Hepatocyte (in vitro differentiated cells): ENCODE results near the gene EEF1AKMT1. TPM values are rescaled to one million over a fixed set of nuclear protein-coding genes. Genes with fewer than 3 reads are reported as not detected.

Experiments used
- DNase-seq: peaks from one replicate; pipeline ENCODE4 v3.0.0-alpha.2; 2016; ENCODE audit warnings: low spot score
- H2AFZ ChIP-seq: fragments of 200-600 bp; sonication (generic); 2 replicates; pipeline ENCODE4 v1.6.0; 2016; ENCODE audit warnings: antibody characterized with exemption, mild to moderate bottlenecking
- H3K27ac ChIP-seq: fragments of 200-600 bp; sonication (generic); 2 replicates; pipeline ENCODE4 v1.5.1; 2016; ENCODE audit warnings: mild to moderate bottlenecking
- H3K27me3 ChIP-seq: fragments of 200-600 bp; sonication (generic); 2 replicates; pipeline ENCODE4 v1.6.1; 2016
- H3K36me3 ChIP-seq: fragments of 200-600 bp; sonication (generic); replicated peaks from 2 replicates; pipeline ENCODE4 v1.5.1; 2016; ENCODE audit warnings: low read depth; ENCODE audit not compliant: insufficient read depth
- H3K4me1 ChIP-seq: fragments of 200-600 bp; sonication (generic); 2 replicates; pipeline ENCODE4 v1.5.1; 2016; ENCODE audit warnings: mild to moderate bottlenecking, moderate library complexity; ENCODE audit not compliant: insufficient read depth
- H3K4me2 ChIP-seq: fragments of 200-600 bp; sonication (generic); 2 replicates; pipeline ENCODE4 v1.6.0; 2016
- H3K4me3 ChIP-seq: fragments of 200-600 bp; sonication (generic); 2 replicates; pipeline ENCODE4 v1.5.1; 2016; ENCODE audit warnings: mild to moderate bottlenecking
- H3K79me2 ChIP-seq: fragments of 200-600 bp; sonication (generic); 2 replicates; pipeline ENCODE4 v1.6.0; 2017; ENCODE audit warnings: mild to moderate bottlenecking
- H3K9me2 ChIP-seq: fragments of 200-600 bp; sonication (generic); replicated peaks from 2 replicates; pipeline ENCODE4 v1.6.0; 2017; ENCODE audit warnings: mild to moderate bottlenecking; ENCODE audit not compliant: insufficient read depth
- H3K9me3 ChIP-seq: fragments of 200-600 bp; sonication (generic); 2 replicates; pipeline ENCODE4 v1.5.1; 2016; ENCODE audit warnings: low read depth, mild to moderate bottlenecking
- H4K20me1 ChIP-seq: fragments of 200-600 bp; sonication (generic); 2 replicates; pipeline ENCODE4 v1.6.0; 2016; ENCODE audit warnings: mild to moderate bottlenecking; ENCODE audit not compliant: insufficient read depth, poor library complexity, severe bottlenecking
- CTCF ChIP-seq: fragments of 200-600 bp; sonication (generic); IDR thresholded peaks from 2 replicates; pipeline ENCODE4 v1.5.1; 2016; ENCODE audit warnings: antibody characterized with exemption, mild to moderate bottlenecking; ENCODE audit not compliant: poor library complexity
- EZH2 ChIP-seq: fragments of 200-600 bp; sonication (generic); IDR thresholded peaks from 2 replicates; pipeline ENCODE4 v1.6.1; 2016; ENCODE audit warnings: antibody characterized with exemption, mild to moderate bottlenecking, borderline replicate concordance
- EZH2phosphoT487 ChIP-seq: fragments of 200-600 bp; sonication (generic); IDR thresholded peaks from one replicate; pipeline ENCODE4 v1.6.1; 2018; ENCODE audit warnings: antibody characterized with exemption, mild to moderate bottlenecking, low read depth, moderate library complexity; ENCODE audit not compliant: unreplicated experiment, severe bottlenecking
- WGBS: methylation state at CpG from one replicate; pipeline ENCODE4 v1.1.6; 2016; ENCODE audit warnings: low lambda C conversion rate; ENCODE audit errors: missing lambda C conversion rate; 5-methylcytosine and 5-hydroxymethylcytosine counted together
- polyA plus RNA-seq: library from polyadenylated mRNA; unstranded; fragments of >200 nt; fragmentation: Nextera tagmentation; extraction: Ambion mirVana; gene quantifications from 2 replicates; pipeline ENCODE4 v1.2.1, GENCODE V29; 2016
- total RNA-seq: library from RNA; depleted of rRNA; stranded (reverse); fragments of >200 nt; gene quantifications from 2 replicates; pipeline ENCODE4 v1.2.3, GENCODE V29; 2014

Gene EEF1AKMT1
- total and polyA plus RNA-seq, 2 experiments from 2014 or later, result 9.2 to 13.6 TPM

- no peaks in the 10 kb centered on the region for H3K9me3 ChIP-seq
- H3K4me3 ChIP-seq, result no peak overlapping the region
- no peak overlapping the region for H3K27ac ChIP-seq
- no peak overlapping the region for H3K4me2 ChIP-seq
- no peaks in the 10 kb centered on the region for H3K36me3 ChIP-seq
- DNase-seq, result no peak
- H3K4me1 ChIP-seq, result peaks cover 6% of the 10 kb centered on the region
- H3K27me3 ChIP-seq, result peaks cover 10% of the 10 kb centered on the region
- TF ChIP-seq EZH2phosphoT487 (no peak), EZH2 (no peak), CTCF (no peak)
- H3K9me2 ChIP-seq, result no peaks in the 10 kb centered on the region
- H4K20me1 ChIP-seq, result no peaks in the 10 kb centered on the region
- 99% methylated on average over 12 of the region's 12 CpGs for WGBS
- no peaks in the 10 kb centered on the region for H3K79me2 ChIP-seq
- no peak overlapping the region for H2AFZ ChIP-seq
Observed at GRCh38 chr13:20718958-20719566, 54.7 kb downstream of the EEF1AKMT1 start.

- H2AFZ ChIP-seq, result no peak overlapping the region
- WGBS, result 94% methylated on average over 42 of the region's 44 CpGs
- H3K4me1 ChIP-seq, result peaks cover 7% of the 10 kb centered on the region
- no peak overlapping the region for H3K27ac ChIP-seq
- peaks cover 9% of the 10 kb centered on the region for H3K27me3 ChIP-seq
- no peaks in the 10 kb centered on the region for H3K36me3 ChIP-seq
- H3K79me2 ChIP-seq, result no peaks in the 10 kb centered on the region
- TF ChIP-seq CTCF (no peak), EZH2 (no peak), EZH2phosphoT487 (no peak)
- no peaks in the 10 kb centered on the region for H3K9me2 ChIP-seq
- H3K4me3 ChIP-seq, result no peak overlapping the region
- no peaks in the 10 kb centered on the region for H4K20me1 ChIP-seq
- no peak for DNase-seq
- H3K4me2 ChIP-seq, result no peak overlapping the region
- no peaks in the 10 kb centered on the region for H3K9me3 ChIP-seq
Observed at GRCh38 chr13:20717581-20718542, 55.9 kb downstream of the EEF1AKMT1 start.

- H3K27me3 ChIP-seq, result peaks cover 3% of the 10 kb centered on the region
- H2AFZ ChIP-seq, result no peak overlapping the region
- DNase-seq, result no peak
- H3K9me3 ChIP-seq, result no peaks in the 10 kb centered on the region
- H4K20me1 ChIP-seq, result no peaks in the 10 kb centered on the region
- TF ChIP-seq EZH2phosphoT487, result no peak
- TF ChIP-seq CTCF, result no peak
- no peak for TF ChIP-seq EZH2
- H3K9me2 ChIP-seq, result no peaks in the 10 kb centered on the region
- H3K27ac ChIP-seq, result no peak overlapping the region
- 61% methylated on average over 15 of the region's 15 CpGs for WGBS
- H3K4me3 ChIP-seq, result no peak overlapping the region
- no peak overlapping the region for H3K4me2 ChIP-seq
- no peaks in the 10 kb centered on the region for H3K36me3 ChIP-seq
- no peaks in the 10 kb centered on the region for H3K79me2 ChIP-seq
- peaks cover 10% of the 10 kb centered on the region for H3K4me1 ChIP-seq
Observed at GRCh38 chr13:20716951-20717350, 56.8 kb downstream of the EEF1AKMT1 start.
